DOHH2 (cell line): Measurements from ENCODE around the gene ZNRF3.

Experiments
- CTCF ChIP-seq: fragments of 200-600 bp; sonication (generic); IDR thresholded peaks from one replicate; pipeline ENCODE4 v1.5.1; 2014; ENCODE audit warnings: antibody characterized with exemption, mild to moderate bottlenecking, low read depth, low read length; ENCODE audit not compliant: poor library complexity, severe bottlenecking
- EZH2phosphoT487 ChIP-seq: fragments of 200-600 bp; sonication (generic); IDR thresholded peaks from 2 replicates; pipeline ENCODE4 v1.6.1; 2017; ENCODE audit warnings: borderline replicate concordance, mild to moderate bottlenecking, antibody characterized with exemption, low read length, moderate library complexity, mixed read lengths

DNA sequence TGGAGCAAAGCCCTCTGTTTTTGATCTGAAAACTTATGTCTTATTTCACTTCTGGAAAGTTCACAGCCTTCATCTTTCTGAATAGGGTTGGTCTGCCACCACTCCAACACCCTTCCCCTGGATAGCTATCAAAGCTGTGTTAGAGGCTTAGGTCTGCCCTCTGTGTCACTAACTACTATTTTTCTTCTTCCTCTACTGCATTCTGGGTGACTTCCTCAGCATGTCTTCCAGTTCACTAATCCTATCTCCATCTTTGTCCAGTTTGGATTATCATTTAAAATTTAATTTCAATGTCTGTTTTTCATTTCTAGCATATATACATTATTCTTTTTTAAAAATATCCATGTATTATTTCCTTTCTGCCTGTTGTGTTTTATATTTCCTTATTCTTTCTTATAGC lies 84.6 kb downstream of the ZNRF3 start:
- no peak for TF ChIP-seq CTCF
- no peak for TF ChIP-seq EZH2phosphoT487
